ENCODE results near the gene MREG.

- TF ChIP-seq CTCF (IDR thresholded peaks at IDR 0.05), result no peak
- TF ChIP-seq POLR2A (IDR thresholded peaks at IDR 0.05), result no peak
Observed at GRCh38 chr2:216002101-216002678, 11.2 kb downstream of the MREG start.
